HK-2 (cell line): ENCODE data around the gene C11orf68.

Experiments used
- DNase-seq: peaks from one replicate; pipeline ENCODE4 v3.0.0-alpha.2; 2018; ENCODE audit not compliant: unreplicated experiment

Gene C11orf68

GRCh38 chr11:65944767-65945166 lies 25.9 kb upstream of the C11orf68 start:
- no peak for DNase-seq

GRCh38 chr11:65944191-65944590 lies 25.3 kb upstream of the C11orf68 start:
- DNase-seq, result no peak

DNA sequence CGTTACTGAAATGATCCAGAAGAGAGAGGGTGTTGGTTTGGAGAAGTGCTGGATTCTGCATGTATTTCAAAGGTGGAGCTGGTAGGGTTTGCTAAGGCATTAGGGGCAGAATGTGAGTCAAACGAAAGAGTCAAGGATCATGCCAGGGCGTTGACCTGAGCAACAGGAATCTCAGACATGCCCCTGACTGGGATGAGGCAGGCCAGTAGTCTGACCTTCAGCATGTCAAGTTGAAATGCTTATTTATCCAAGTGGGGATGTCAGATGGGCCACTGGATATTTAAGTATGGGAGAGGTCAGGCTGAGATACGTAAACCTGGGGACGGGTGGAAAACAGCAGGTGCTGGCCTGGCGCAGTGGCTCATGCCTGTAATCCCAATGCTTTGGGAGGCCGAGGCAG lies 23.7 kb upstream of the C11orf68 start:
- DNase-seq, result no peak

DNA sequence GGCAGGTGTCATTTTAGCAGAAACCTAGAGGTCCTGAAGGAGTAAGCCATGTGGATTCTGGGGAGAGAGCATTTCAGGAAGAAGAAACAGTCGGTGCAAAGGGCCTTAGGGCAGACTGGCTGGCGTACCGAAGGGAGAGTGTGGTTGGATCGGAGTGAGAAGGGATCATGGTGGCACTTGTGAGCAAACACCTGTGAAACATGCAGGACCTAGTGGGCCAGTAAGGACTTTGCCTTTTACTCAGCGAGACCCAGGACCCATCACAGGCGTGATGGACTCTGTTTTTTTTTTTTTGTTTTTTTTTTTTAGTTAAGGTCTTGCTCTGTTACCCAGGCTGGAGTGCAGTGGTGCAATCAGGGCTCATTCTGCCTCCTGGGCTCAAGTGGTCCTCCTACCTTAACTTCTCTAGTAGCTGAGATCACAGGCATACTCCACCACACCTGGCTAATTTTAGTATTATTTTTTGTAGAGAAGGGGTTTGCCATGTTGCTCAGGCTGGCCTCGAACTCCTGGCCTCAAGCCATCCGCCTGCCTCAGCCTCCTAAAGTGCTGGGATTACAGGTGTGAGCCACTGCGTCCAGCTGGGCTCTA lies 23.0 kb upstream of the C11orf68 start:
- no peak for DNase-seq

GRCh38 chr11:65937766-65938165 lies 18.9 kb upstream of the C11orf68 start:
- DNase-seq, result no peak

DNA sequence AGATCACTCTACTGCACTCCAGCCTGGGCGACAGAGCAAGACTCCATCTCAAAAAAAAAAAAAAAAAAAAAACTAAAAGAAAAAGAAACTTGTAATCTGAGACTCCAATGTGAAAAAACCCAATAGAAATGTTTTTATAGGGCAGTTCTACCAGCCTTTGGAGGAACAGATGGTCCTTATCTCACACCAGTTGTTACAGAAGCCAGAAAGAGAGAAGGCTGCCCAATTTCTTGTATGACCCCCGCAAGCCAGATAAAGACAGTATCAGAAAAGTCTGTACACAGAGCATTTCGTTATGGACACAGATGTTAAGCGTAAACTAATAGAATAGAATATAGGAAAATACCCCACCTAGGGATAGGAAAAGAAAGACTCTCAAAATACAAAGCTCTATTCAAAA lies 15.2 kb upstream of the C11orf68 start:
- no peak for DNase-seq

DNA sequence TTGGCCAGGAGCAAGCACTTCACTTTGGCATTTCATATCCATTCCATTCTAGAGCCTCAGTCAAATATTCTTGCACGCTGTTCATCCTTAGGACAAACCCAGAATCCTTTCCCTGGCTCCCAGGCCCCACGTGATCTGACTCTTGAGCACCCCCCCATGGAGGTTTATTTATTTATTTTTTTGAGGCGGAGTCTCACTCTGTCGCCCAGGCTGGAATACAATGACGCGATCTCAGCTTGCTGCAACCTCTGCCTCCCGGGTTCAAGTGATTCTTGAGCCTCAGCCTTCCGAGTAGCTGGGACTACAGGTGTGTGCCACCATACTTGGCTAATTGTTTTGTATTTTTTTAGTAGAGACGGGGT lies 13.7 kb upstream of the C11orf68 start:
- no peak for DNase-seq

DNA sequence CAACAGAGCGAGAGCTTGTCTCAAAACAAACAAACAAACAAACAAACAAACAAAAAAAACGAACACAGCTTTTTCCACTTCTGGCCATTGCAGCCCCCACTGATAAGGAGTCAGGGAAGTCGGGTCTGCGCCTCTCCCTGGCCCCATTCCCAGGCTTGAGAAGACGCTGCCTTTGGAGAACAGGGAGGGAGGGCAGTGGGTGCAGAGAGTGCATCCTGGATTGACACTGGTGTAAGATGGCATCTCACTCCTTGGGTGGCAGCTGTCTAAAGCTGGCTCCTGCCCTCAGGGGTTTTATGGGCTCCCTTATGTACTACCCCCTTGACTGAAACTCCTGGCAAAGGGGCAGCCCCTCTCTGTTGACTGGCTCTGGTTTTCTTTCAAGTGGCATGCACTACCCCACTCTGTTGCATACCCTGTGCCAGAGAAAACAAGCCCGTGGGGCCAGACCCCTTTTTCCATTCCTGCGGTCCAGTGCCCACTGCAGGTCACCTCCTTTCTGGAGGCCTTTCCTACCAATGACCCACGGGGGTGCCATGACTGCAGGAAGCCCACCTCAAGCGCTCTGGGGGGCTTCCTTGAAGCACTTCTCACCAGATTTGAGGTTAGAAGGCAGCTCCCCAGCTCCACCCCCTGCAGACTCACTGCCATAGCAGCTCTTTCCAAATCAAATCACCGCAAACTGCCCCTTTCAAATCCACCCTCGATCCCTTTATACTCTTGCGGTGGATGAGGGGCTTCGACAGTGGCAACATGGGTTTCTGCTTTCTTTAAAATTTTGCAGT lies 13.1 kb upstream of the C11orf68 start:
- DNase-seq, result no peak

- DNase-seq, result no peak
Observed at GRCh38 chr11:65928667-65929066, 9.8 kb upstream of the C11orf68 start.

DNA sequence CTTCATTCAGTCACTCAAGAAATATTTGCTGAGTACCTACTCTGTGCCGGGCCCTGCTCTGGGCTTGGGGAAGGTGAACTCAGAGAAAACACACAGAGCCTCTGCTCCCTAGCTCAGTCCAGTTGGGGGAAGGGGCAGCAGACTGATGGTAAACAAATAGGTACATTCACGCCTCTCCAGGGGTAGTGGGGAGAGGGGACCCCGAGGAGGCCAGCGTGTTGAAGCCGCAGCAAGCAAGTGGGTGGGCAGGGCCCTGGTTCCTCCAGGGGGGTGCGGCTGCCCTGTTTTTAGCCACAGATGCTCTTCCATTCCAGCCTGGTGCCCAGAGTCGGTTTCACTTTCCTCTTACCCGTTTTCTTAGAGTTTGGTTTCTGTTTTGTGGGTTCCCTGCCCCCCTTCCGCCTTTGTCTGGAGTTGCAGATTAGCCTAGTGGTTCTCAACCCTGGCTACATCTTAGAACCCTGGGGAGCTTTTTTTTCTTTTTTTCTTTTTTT lies 9.1 kb upstream of the C11orf68 start:
- DNase-seq, result no peak

- no peak for DNase-seq
Observed at GRCh38 chr11:65925397-65925796, 6.5 kb upstream of the C11orf68 start.

- DNase-seq, result no peak
Observed at GRCh38 chr11:65922565-65922964, 3.7 kb upstream of the C11orf68 start.

DNA sequence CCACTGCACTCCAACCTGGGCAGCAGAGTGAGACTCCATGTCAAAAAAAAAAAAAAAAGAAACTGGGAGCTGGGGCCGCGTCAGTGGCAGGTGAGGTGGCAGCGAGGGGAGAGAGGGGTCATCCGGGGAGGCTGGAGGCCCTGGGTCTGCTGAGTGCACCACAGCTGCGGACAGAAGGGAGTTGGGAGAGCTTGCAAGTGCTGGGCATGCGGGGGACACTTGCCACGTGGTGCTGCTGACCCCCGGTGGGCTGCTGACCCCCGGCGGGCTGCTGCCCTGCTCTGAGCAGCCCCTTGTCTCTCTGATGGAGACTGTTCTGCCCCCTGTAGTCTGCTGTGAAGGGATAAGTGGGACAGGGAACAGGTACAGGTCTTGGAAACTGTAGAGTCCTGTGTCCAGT lies 3.0 kb upstream of the C11orf68 start:
- DNase-seq, result no peak

GRCh38 chr11:65921033-65921555 lies 2.2 kb upstream of the C11orf68 start:
- DNase-seq, result no peak

DNA sequence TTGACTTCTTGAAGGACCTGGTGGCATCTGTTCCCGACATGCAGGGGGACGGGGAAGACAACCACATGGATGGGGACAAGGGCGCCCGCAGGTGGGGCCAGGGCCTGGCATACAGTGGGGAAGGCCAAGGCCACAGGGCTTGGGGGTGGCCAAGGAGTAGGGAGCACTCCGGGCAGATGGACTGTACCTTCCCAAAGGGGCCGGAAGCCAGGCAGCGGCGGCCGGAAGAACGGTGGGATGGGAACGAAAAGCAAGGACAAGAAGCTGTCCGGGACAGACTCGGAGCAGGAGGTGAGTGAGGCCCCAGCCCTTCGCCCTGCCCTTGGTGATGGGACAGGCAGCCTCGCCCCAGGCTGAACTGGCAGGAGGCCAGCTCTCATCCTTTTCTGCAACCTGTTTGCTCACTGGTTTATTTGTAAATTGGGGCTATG lies 1.5 kb upstream of the C11orf68 start:
- no peak for DNase-seq

DNA sequence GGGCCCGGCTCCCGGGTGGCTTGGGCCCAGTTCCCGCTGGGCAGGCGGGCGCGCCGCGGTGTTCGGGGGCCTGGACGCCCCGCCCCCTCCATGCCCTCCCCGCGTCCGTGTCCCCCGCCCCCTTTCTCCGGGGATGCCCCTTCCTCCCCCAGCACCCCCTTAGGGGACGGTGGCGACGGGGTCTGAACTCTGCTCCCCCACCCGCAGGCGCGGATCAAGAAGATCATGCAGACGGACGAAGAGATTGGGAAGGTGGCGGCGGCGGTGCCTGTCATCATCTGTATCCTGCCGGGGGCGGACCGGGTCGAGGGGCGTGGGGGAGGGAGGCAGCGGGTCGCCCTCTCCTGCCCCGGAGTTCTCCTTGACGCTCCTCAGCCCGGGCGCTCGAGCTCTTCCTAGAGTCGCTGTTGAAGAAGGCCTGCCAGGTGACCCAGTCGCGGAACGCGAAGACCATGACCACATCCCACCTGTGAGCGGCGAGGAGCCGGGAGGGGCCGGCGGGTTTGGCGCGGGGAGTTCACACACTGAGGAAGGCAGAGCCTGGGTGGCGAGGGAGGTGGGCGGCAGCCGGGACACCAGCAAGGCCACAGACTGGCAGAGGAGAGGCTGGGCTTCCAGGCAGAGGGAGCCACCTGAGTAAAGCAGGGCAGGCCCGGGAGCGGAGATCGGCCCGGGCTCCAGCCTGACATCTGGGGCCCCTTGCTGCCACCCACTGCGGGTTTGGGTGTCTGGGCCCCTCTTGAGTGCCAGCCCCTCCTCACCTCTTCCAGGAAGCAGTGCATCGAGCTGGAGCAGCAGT lies 910 bp upstream of the C11orf68 start:
- DNase-seq, result no peak

- DNase-seq, result peak; percentile 97
Observed at GRCh38 chr11:65919141-65919572, 295 bp upstream of the C11orf68 start, which contains the start of gene DRAP1. Gene DRAP1, plus strand, starts transcription at chr11:65919426. Its CDS starts 76 bp downstream, at chr11:65919502.

DNA sequence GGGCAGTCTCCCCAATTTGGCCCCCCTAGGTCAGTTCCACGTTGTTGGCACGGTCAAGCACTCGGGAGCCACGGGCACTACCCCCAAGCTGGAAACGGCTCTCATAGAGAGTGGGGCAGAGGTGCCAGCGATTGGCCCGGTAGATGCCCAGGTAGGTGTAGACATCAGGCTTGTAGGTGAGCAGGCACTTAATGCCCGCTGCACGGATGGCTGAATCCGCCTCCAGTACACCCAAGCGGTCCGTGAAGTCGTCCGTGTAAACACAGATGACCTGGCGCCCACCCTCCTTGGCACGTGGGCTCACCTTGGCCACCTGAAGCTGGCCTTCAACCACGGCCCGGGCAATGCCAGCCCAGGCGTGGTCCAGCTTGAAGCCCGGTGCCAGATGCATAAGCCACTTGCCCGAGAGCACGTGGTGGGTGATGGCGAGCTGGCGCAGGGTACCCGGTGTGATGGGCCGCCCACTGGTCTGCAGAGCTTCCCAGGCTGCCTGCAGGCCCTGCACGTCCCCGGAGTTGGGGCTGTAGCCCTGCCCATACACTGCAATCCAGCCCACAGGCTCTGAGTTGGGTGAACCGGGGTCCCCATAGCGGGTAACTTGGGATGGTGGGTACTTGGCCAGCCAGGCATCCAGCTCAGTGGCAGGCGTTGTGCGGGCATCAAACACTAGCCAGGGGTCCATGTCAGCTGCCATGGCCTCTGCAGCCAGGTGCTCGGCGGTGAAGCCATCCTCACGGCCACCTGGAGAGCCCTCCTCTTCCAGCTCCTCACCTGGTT lies 1.2 kb downstream of the C11orf68 start:
- DNase-seq, result no peak

DNA sequence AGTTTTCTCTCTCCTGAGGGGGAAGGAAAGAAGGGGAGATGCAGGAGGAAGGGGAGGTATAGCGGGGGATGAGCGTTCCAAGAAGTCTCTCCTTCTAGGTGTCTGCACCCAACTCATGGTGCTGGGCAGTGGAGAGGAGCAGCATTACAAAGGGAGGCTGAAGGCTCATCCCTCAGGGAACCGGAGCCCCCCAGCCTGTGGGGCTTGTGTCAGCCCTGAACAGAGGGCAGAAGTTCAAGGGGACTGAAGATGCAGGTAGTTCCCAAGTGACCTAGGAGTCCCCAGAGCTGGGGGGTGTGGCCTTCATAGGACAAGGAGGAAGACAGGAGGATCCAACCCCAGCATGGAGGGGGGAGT lies 1.8 kb downstream of the C11orf68 start:
- DNase-seq, result no peak

- DNase-seq, result no peak
Observed at GRCh38 chr11:65916391-65916790, 2.5 kb downstream of the C11orf68 start.

DNA sequence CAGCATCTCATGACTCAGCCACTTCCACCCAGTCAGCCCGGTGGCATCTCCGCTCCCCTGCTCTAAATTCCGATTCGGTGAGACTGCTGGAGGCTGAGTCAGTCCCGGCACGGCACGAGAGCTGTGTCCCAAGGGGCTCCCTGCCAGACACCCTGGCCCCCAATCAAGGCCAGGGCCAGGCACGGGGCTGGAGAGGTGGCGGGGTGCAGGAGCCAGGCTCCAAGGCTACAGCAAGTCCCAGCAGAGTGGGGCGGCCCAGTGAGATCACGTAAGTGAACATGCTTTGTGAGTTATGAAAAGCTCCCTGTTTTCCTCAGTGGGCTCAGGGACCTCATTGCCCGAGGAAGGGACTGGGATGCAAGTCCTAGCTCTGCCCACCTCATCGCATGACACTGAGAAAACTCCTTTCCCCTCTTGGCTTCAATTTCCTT lies 3.0 kb downstream of the C11orf68 start:
- DNase-seq, result peak; percentile 90
